ENCODE measurements around the gene UBAC2.

UBAC2 gene

GRCh38 chr13:99377641-99378040, 177.0 kb downstream of the UBAC2 start:
- Histone ChIP-seq H3K9me3 (no peaks in the 10 kb centered on the region), H3K36me3 (replicated peaks) (no peaks in the 10 kb centered on the region), H3K4me3 (no peak overlapping the region), H3K27me3 (ENCODE audit: low read depth) (no peaks in the 10 kb centered on the region), H3K4me1 (peaks cover 4% of the 10 kb centered on the region; the same call in 1 of the 2 replicates)
- DNase-seq (ENCODE audit: low spot score in 2 of 2): no peak
- in situ Hi-C loops (cut with MboI; ENCODE audit: low sequenced_read_pairs): no loop called here

- DNase-seq (ENCODE audit: low spot score in 2 of 2): no peak
- Histone ChIP-seq H3K9me3 (no peaks in the 10 kb centered on the region), H3K36me3 (replicated peaks) (no peaks in the 10 kb centered on the region), H3K4me3 (no peak overlapping the region), H3K27me3 (ENCODE audit: low read depth) (no peaks in the 10 kb centered on the region), H3K4me1 (peaks cover 4% of the 10 kb centered on the region; the same call in 1 of the 2 replicates)
- in situ Hi-C loops (cut with MboI; ENCODE audit: low sequenced_read_pairs): no loop called here
These were observed 178.5 kb downstream of the UBAC2 start for GRCh38 chr13:99378985-99379733.

- H3K27me3 ChIP-seq (ENCODE audit: low read depth): no peaks in the 10 kb centered on the region
- in situ Hi-C loops (cut with MboI; ENCODE audit: low sequenced_read_pairs): no loop called here
- no peak for DNase-seq (ENCODE audit: low spot score in 2 of 2)
- no peak overlapping the region for H3K4me3 ChIP-seq
- no peaks in the 10 kb centered on the region for H3K9me3 ChIP-seq
- peaks cover 4% of the 10 kb centered on the region; the same call in 1 of the 2 replicates for H3K4me1 ChIP-seq
- no peaks in the 10 kb centered on the region for H3K36me3 ChIP-seq (replicated peaks)
These were observed 179.5 kb downstream of the UBAC2 start for GRCh38 chr13:99379856-99380801.

- H3K4me1 ChIP-seq: peaks cover 4% of the 10 kb centered on the region; the same call in 1 of the 2 replicates
- H3K27me3 ChIP-seq (ENCODE audit: low read depth): no peaks in the 10 kb centered on the region
- in situ Hi-C loops (cut with MboI; ENCODE audit: low sequenced_read_pairs): no loop called here
- no peaks in the 10 kb centered on the region for H3K36me3 ChIP-seq (replicated peaks)
- DNase-seq (ENCODE audit: low spot score in 2 of 2): no peak
- H3K4me3 ChIP-seq: no peak overlapping the region
- no peaks in the 10 kb centered on the region for H3K9me3 ChIP-seq
These were observed 180.4 kb downstream of the UBAC2 start for GRCh38 chr13:99380921-99381645.

GRCh38 chr13:99381766-99382165, 181.1 kb downstream of the UBAC2 start:
- Histone ChIP-seq H3K36me3 (replicated peaks) (no peaks in the 10 kb centered on the region; the same call in 1 of the 2 replicates), H3K4me3 (no peak overlapping the region), H3K9me3 (no peaks in the 10 kb centered on the region), H3K4me1 (peaks cover 4% of the 10 kb centered on the region; the same call in 1 of the 2 replicates), H3K27me3 (ENCODE audit: low read depth) (no peaks in the 10 kb centered on the region)
- no peak for DNase-seq (ENCODE audit: low spot score in 2 of 2)
- in situ Hi-C loops (cut with MboI; ENCODE audit: low sequenced_read_pairs): no loop called here

- Histone ChIP-seq H3K27me3 (ENCODE audit: low read depth) (no peaks in the 10 kb centered on the region), H3K4me1 (peaks cover 4% of the 10 kb centered on the region; the same call in 1 of the 2 replicates), H3K36me3 (replicated peaks) (no peaks in the 10 kb centered on the region; the same call in 1 of the 2 replicates), H3K9me3 (no peaks in the 10 kb centered on the region), H3K4me3 (no peak overlapping the region)
- no peak for DNase-seq (ENCODE audit: low spot score in 2 of 2)
- in situ Hi-C loops (cut with MboI; ENCODE audit: low sequenced_read_pairs): no loop called here
These were observed 181.9 kb downstream of the UBAC2 start for GRCh38 chr13:99382428-99383133.

- no peaks in the 10 kb centered on the region for H3K9me3 ChIP-seq
- H3K36me3 ChIP-seq (replicated peaks): no peaks in the 10 kb centered on the region; the same call in 1 of the 2 replicates
- H3K4me1 ChIP-seq: peaks cover 4% of the 10 kb centered on the region; the same call in 1 of the 2 replicates
- in situ Hi-C loops (cut with MboI; ENCODE audit: low sequenced_read_pairs): no loop called here
- DNase-seq (ENCODE audit: low spot score in 2 of 2): no peak
- H3K4me3 ChIP-seq: no peak overlapping the region
- no peaks in the 10 kb centered on the region for H3K27me3 ChIP-seq (ENCODE audit: low read depth)
These were observed 182.9 kb downstream of the UBAC2 start for GRCh38 chr13:99383511-99383921.

GRCh38 chr13:99383946-99384345, 183.3 kb downstream of the UBAC2 start:
- DNase-seq (ENCODE audit: low spot score in 2 of 2): no peak
- H3K36me3 ChIP-seq (replicated peaks): no peaks in the 10 kb centered on the region; the same call in 1 of the 2 replicates
- in situ Hi-C loops (cut with MboI; ENCODE audit: low sequenced_read_pairs): no loop called here
- no peaks in the 10 kb centered on the region for H3K27me3 ChIP-seq (ENCODE audit: low read depth)
- H3K9me3 ChIP-seq: no peaks in the 10 kb centered on the region
- 0 out of 2 replicates have a peak, but pooled peaks cover under 1% of the 10 kb centered on the region for H3K4me1 ChIP-seq
- no peak overlapping the region for H3K4me3 ChIP-seq

GRCh38 chr13:99384468-99384867, 183.8 kb downstream of the UBAC2 start:
- H3K4me1 ChIP-seq: no peaks in the 10 kb centered on the region
- H3K36me3 ChIP-seq (replicated peaks): no peaks in the 10 kb centered on the region; the same call in 1 of the 2 replicates

GRCh38 chr13:99385161-99385560, 184.5 kb downstream of the UBAC2 start:
- in situ Hi-C loops (cut with MboI; ENCODE audit: low sequenced_read_pairs): no loop called here
- Histone ChIP-seq H3K4me1 (no peaks in the 10 kb centered on the region), H3K36me3 (replicated peaks) (no peaks in the 10 kb centered on the region; the same call in 1 of the 2 replicates), H3K9me3 (no peaks in the 10 kb centered on the region), H3K27me3 (ENCODE audit: low read depth) (no peaks in the 10 kb centered on the region), H3K4me3 (no peak overlapping the region)
- no peak for DNase-seq (ENCODE audit: low spot score in 2 of 2)

More at GRCh38 chr13:99384468-99384867, 183.8 kb downstream of the UBAC2 start:
- Histone ChIP-seq H3K9me3 (no peaks in the 10 kb centered on the region), H3K4me3 (no peak overlapping the region), H3K27me3 (ENCODE audit: low read depth) (no peaks in the 10 kb centered on the region)
- in situ Hi-C loops (cut with MboI; ENCODE audit: low sequenced_read_pairs): no loop called here
- DNase-seq (ENCODE audit: low spot score in 2 of 2): no peak

GRCh38 chr13:99385940-99386339, 185.3 kb downstream of the UBAC2 start:
- Histone ChIP-seq H3K36me3 (replicated peaks) (no peaks in the 10 kb centered on the region; the same call in 1 of the 2 replicates), H3K9me3 (no peaks in the 10 kb centered on the region), H3K27me3 (ENCODE audit: low read depth) (no peaks in the 10 kb centered on the region), H3K4me3 (no peak overlapping the region), H3K4me1 (no peaks in the 10 kb centered on the region)
- in situ Hi-C loops (cut with MboI; ENCODE audit: low sequenced_read_pairs): no loop called here
- no peak for DNase-seq (ENCODE audit: low spot score in 2 of 2)

- Histone ChIP-seq H3K9me3 (no peaks in the 10 kb centered on the region), H3K36me3 (replicated peaks) (no peaks in the 10 kb centered on the region; the same call in 1 of the 2 replicates), H3K4me1 (no peaks in the 10 kb centered on the region), H3K27me3 (ENCODE audit: low read depth) (no peaks in the 10 kb centered on the region), H3K4me3 (no peak overlapping the region)
- in situ Hi-C loops (cut with MboI; ENCODE audit: low sequenced_read_pairs): no loop called here
- DNase-seq (ENCODE audit: low spot score in 2 of 2): no peak
These were observed 185.8 kb downstream of the UBAC2 start for GRCh38 chr13:99386495-99386894.
